GM19372 (cell line): Measurements from ENCODE around the gene TCP10L.

ENCODE experiments used
- ATAC-seq: cut with Tn5 transposase; IDR thresholded peaks from one replicate; pipeline ENCODE4 v1.9.1; 2021; ENCODE audit warnings: mild to moderate bottlenecking, low read depth, moderate library complexity; ENCODE audit not compliant: unreplicated experiment

Gene TCP10L

GRCh38 chr21:32525282-32525681 lies 60.0 kb downstream of the TCP10L start:
- no peak for ATAC-seq

DNA sequence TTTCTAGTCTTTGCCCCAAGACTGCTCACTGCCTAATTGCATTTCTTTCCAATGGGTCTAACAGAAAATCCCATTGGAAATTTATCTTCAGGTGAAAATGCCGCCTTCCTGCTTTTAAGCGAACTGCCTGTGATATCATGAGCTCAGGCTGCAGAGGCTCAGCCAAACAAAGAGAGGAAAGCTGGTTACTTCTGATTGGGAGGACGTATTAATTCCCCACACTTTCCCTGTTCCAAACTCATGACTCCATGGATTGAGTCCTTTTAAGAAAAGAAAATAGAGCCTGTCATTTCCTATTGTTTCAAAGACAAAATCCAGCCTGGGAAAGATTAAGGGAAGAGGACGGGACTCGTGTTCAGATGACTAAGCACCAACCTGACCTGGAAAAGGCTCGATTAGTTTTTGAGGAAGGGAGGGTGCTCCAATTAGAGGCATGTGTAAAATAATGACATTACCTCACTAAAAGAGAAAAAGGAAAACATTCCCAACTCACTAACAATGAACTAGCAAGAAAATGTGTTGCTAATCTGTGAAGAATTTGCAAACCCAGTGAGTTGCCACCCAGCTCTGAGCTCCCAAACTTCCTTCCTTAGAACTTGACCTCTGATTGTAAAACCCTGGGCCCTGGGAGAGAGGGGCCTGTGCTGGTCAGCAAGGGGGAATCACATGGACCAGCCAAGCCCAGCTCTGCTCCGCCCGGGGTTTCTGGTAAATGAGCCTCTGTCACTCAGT lies 61.2 kb downstream of the TCP10L start:
- ATAC-seq = no peak
